Neutrophil (primary cell): ENCODE measurements around the gene TAF15.

ENCODE experiments used
- H3K27ac ChIP-seq: fragments of 200-600 bp; sonication (generic); 2 replicates; pipeline ENCODE4 v1.5.1; 2016; ENCODE audit warnings: mild to moderate bottlenecking, moderate library complexity
- H3K27me3 ChIP-seq: fragments of 200-600 bp; sonication (generic); 2 replicates; pipeline ENCODE4 v1.6.0; 2016; ENCODE audit warnings: mild to moderate bottlenecking
- H3K36me3 ChIP-seq: fragments of 200-600 bp; sonication (generic); 2 replicates; pipeline ENCODE4 v1.5.1; 2017
- H3K4me1 ChIP-seq, 2 experiments: fragments of 200-600 bp in 1 of 2; sonication (generic) in 1 of 2; 1 replicate in 1 of 2; 2 replicates in 1 of 2; pipeline versions ENCODE4 v1.5.1 to v1.6.1; 2013 to 2016; ENCODE audit warnings: low read depth in 1 of 2, low read length in 1 of 2, mild to moderate bottlenecking in 1 of 2, moderate library complexity in 1 of 2; ENCODE audit not compliant: control insufficient read depth in 1 of 2, insufficient read depth in 1 of 2
- H3K4me3 ChIP-seq, 2 experiments: fragments of 200-600 bp in 1 of 2; sonication (generic) in 1 of 2; 1 replicate in 1 of 2; 2 replicates in 1 of 2; pipeline ENCODE4 v1.5.1; 2013 to 2016; ENCODE audit warnings: low read depth in 1 of 2, low read length in 1 of 2, mild to moderate bottlenecking in 1 of 2, moderate library complexity in 1 of 2
- H3K9me3 ChIP-seq: fragments of 200-600 bp; sonication (generic); 2 replicates; pipeline ENCODE4 v1.5.1; 2016
- TF ChIP-seq, protein P1 (sequence below): fragments of 200-600 bp; sonication (generic); IDR thresholded peaks from 2 replicates; pipeline ENCODE4 v1.5.1; 2016; ENCODE audit warnings: antibody characterized with exemption

TAF15 gene

GRCh38 chr17:35846055-35846809, 36.9 kb downstream of the TAF15 start:
- H3K9me3 ChIP-seq: no peaks in the 10 kb centered on the region
- TF ChIP-seq, protein P1, sequence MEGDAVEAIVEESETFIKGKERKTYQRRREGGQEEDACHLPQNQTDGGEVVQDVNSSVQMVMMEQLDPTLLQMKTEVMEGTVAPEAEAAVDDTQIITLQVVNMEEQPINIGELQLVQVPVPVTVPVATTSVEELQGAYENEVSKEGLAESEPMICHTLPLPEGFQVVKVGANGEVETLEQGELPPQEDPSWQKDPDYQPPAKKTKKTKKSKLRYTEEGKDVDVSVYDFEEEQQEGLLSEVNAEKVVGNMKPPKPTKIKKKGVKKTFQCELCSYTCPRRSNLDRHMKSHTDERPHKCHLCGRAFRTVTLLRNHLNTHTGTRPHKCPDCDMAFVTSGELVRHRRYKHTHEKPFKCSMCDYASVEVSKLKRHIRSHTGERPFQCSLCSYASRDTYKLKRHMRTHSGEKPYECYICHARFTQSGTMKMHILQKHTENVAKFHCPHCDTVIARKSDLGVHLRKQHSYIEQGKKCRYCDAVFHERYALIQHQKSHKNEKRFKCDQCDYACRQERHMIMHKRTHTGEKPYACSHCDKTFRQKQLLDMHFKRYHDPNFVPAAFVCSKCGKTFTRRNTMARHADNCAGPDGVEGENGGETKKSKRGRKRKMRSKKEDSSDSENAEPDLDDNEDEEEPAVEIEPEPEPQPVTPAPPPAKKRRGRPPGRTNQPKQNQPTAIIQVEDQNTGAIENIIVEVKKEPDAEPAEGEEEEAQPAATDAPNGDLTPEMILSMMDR: no peak
- H3K36me3 ChIP-seq: peaks cover 77% of the 10 kb centered on the region
- no peaks in the 10 kb centered on the region for H3K27me3 ChIP-seq
- no peaks in the 10 kb centered on the region for H3K4me1 ChIP-seq
- no peak overlapping the region for H3K4me3 ChIP-seq
- no peak overlapping the region for H3K27ac ChIP-seq

- H3K27me3 ChIP-seq: no peaks in the 10 kb centered on the region
- no peaks in the 10 kb centered on the region for H3K4me1 ChIP-seq
- TF ChIP-seq, protein P1: no peak
- no peak overlapping the region for H3K4me3 ChIP-seq
- no peaks in the 10 kb centered on the region for H3K9me3 ChIP-seq
- no peak overlapping the region for H3K27ac ChIP-seq
- H3K36me3 ChIP-seq: peaks cover 69% of the 10 kb centered on the region
These were observed 37.7 kb downstream of the TAF15 start for GRCh38 chr17:35847006-35847405.

- Histone ChIP-seq H3K36me3 (peaks cover 61% of the 10 kb centered on the region), H3K27ac (no peak overlapping the region), H3K4me1 (no peaks in the 10 kb centered on the region), H3K4me3 (no peak overlapping the region), H3K9me3 (no peaks in the 10 kb centered on the region), H3K27me3 (no peaks in the 10 kb centered on the region)
- TF ChIP-seq, protein P1: no peak
These were observed 38.5 kb downstream of the TAF15 start for GRCh38 chr17:35847633-35848373.

DNA sequence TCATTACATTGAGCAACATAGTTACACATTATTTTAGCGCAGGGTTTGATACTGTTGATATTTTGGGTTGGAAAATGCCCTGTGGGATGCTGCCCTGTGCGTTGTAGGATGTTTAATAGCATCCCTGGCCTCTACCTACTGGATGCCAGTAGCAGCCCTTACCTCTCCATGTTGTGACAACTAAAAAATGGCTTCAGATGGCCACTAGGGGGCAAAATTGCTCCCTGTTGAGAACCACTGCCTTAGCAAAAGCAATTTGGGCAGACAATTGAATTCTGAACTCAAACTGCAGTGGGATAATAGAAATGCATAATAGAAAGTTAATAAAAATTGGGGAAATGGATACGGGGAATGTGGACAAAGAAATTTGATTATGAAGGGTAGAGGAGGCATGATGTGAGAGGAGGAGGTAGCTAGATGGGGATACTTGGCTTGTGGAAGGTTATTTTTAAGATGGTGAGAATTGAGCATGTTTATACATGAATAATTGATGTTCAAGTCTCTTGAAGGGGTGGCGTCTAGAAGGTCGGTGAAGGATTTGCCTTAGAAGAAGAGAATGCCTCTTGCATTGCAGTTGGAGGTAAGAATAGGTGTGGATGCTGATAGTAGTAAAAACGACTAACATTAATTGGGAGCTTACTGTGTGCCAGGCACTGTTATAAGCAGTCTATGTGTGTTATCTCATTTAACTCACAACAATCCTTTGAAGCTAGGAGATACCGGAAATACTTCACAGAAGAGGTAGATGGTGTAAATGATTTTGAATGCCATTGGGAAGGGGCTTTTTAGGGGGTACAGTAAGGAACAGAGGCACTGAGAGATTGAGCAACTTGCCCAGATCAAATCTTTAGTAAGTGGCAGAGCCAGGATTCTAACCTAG, 40.4 kb downstream of the TAF15 start:
- Histone ChIP-seq H3K27me3 (no peaks in the 10 kb centered on the region), H3K36me3 (peaks cover 42% of the 10 kb centered on the region), H3K4me3 (no peak overlapping the region), H3K4me1 (no peaks in the 10 kb centered on the region), H3K9me3 (no peaks in the 10 kb centered on the region), H3K27ac (no peak overlapping the region)
- TF ChIP-seq, protein P1: peak; percentile 30

GRCh38 chr17:35855965-35856364, 46.7 kb downstream of the TAF15 start:
- Histone ChIP-seq H3K4me3 (no peak overlapping the region), H3K27ac (no peak overlapping the region), H3K9me3 (no peaks in the 10 kb centered on the region), H3K36me3 (peaks cover 6% of the 10 kb centered on the region), H3K4me1 (no peaks in the 10 kb centered on the region), H3K27me3 (no peaks in the 10 kb centered on the region)
- TF ChIP-seq, protein P1: no peak
